Hepatocyte (in vitro differentiated cells): ENCODE measurements around the gene EVA1A. TPM values are rescaled to one million over a fixed set of nuclear protein-coding genes. Genes with fewer than 3 reads are reported as not detected.

Source experiments
- DNase-seq: peaks from one replicate; pipeline ENCODE4 v3.0.0-alpha.2; 2016; ENCODE audit warnings: low spot score
- H2AFZ ChIP-seq: fragments of 200-600 bp; sonication (generic); 2 replicates; pipeline ENCODE4 v1.6.0; 2016; ENCODE audit warnings: antibody characterized with exemption, mild to moderate bottlenecking
- H3K27ac ChIP-seq: fragments of 200-600 bp; sonication (generic); 2 replicates; pipeline ENCODE4 v1.5.1; 2016; ENCODE audit warnings: mild to moderate bottlenecking
- H3K27me3 ChIP-seq: fragments of 200-600 bp; sonication (generic); 2 replicates; pipeline ENCODE4 v1.6.1; 2016
- H3K36me3 ChIP-seq: fragments of 200-600 bp; sonication (generic); replicated peaks from 2 replicates; pipeline ENCODE4 v1.5.1; 2016; ENCODE audit warnings: low read depth; ENCODE audit not compliant: insufficient read depth
- H3K4me1 ChIP-seq: fragments of 200-600 bp; sonication (generic); 2 replicates; pipeline ENCODE4 v1.5.1; 2016; ENCODE audit warnings: mild to moderate bottlenecking, moderate library complexity; ENCODE audit not compliant: insufficient read depth
- H3K4me2 ChIP-seq: fragments of 200-600 bp; sonication (generic); 2 replicates; pipeline ENCODE4 v1.6.0; 2016
- H3K4me3 ChIP-seq: fragments of 200-600 bp; sonication (generic); 2 replicates; pipeline ENCODE4 v1.5.1; 2016; ENCODE audit warnings: mild to moderate bottlenecking
- H3K79me2 ChIP-seq: fragments of 200-600 bp; sonication (generic); 2 replicates; pipeline ENCODE4 v1.6.0; 2017; ENCODE audit warnings: mild to moderate bottlenecking
- H3K9me2 ChIP-seq: fragments of 200-600 bp; sonication (generic); replicated peaks from 2 replicates; pipeline ENCODE4 v1.6.0; 2017; ENCODE audit warnings: mild to moderate bottlenecking; ENCODE audit not compliant: insufficient read depth
- H3K9me3 ChIP-seq: fragments of 200-600 bp; sonication (generic); 2 replicates; pipeline ENCODE4 v1.5.1; 2016; ENCODE audit warnings: low read depth, mild to moderate bottlenecking
- H4K20me1 ChIP-seq: fragments of 200-600 bp; sonication (generic); 2 replicates; pipeline ENCODE4 v1.6.0; 2016; ENCODE audit warnings: mild to moderate bottlenecking; ENCODE audit not compliant: insufficient read depth, poor library complexity, severe bottlenecking
- EZH2 ChIP-seq: fragments of 200-600 bp; sonication (generic); IDR thresholded peaks from 2 replicates; pipeline ENCODE4 v1.6.1; 2016; ENCODE audit warnings: antibody characterized with exemption, mild to moderate bottlenecking, borderline replicate concordance
- EZH2phosphoT487 ChIP-seq: fragments of 200-600 bp; sonication (generic); IDR thresholded peaks from one replicate; pipeline ENCODE4 v1.6.1; 2018; ENCODE audit warnings: antibody characterized with exemption, mild to moderate bottlenecking, low read depth, moderate library complexity; ENCODE audit not compliant: unreplicated experiment, severe bottlenecking
- WGBS: methylation state at CpG from one replicate; pipeline ENCODE4 v1.1.6; 2016; ENCODE audit warnings: low lambda C conversion rate; ENCODE audit errors: missing lambda C conversion rate; 5-methylcytosine and 5-hydroxymethylcytosine counted together
- polyA plus RNA-seq: library from polyadenylated mRNA; unstranded; fragments of >200 nt; fragmentation: Nextera tagmentation; extraction: Ambion mirVana; gene quantifications from 2 replicates; pipeline ENCODE4 v1.2.1, GENCODE V29; 2016
- total RNA-seq: library from RNA; depleted of rRNA; stranded (reverse); fragments of >200 nt; gene quantifications from 2 replicates; pipeline ENCODE4 v1.2.3, GENCODE V29; 2014
- TF ChIP-seq, protein P1 (sequence below): fragments of 200-600 bp; sonication (generic); IDR thresholded peaks from 2 replicates; pipeline ENCODE4 v1.5.1; 2016; ENCODE audit warnings: antibody characterized with exemption, mild to moderate bottlenecking; ENCODE audit not compliant: poor library complexity

The EVA1A gene
- total and polyA plus RNA-seq, 2 experiments from 2014 or later: 15.3 to 30.8 TPM

DNA sequence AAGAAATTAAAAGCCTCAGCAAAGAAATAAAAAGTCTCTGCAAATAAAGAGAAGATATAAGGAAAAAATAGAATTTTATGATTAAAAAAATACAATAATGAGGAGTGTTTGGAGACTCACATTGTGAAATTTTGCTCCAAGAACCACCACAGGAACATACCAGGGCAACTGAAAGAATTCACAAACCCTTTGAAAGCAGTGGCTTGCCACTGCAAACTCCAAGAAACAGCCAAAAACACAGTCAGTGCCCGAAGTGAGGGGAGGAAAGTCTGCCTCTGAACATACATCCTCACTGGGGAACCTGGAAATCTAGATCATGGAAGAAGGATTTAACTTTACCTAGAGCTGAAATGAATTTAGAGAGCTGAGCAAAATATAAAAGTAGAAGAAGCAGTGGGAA, 33.1 kb downstream of the EVA1A start:
- no peak for DNase-seq
- no peaks in the 10 kb centered on the region for H3K9me2 ChIP-seq

DNA sequence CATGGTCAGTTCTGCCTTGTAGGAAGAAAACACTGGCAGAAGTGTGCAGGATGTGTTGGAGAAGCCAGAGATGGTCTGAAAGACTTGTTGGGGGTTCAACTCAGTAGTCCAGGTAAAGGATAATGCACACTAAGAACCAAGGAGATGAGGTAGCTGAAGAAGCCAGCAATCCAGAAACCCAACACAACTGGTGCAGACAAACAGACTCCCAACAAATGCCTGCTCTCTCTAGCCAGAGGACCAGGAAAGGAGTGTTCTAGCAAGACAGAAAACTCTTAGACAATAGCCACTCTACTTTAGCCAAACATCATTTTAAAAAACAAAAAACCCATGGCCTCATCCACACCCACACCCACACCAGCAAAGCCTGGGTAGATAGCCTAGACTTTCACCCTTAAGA, 33.9 kb downstream of the EVA1A start:
- H2AFZ ChIP-seq: no peak overlapping the region
- H3K79me2 ChIP-seq: peaks cover 22% of the 10 kb centered on the region
- H4K20me1 ChIP-seq: no peaks in the 10 kb centered on the region
- DNase-seq: no peak
- H3K27ac ChIP-seq: no peak overlapping the region
- H3K27me3 ChIP-seq: no peaks in the 10 kb centered on the region
- H3K9me3 ChIP-seq: no peaks in the 10 kb centered on the region
- TF ChIP-seq EZH2 (no peak), EZH2phosphoT487 (no peak)
- TF ChIP-seq, protein P1, sequence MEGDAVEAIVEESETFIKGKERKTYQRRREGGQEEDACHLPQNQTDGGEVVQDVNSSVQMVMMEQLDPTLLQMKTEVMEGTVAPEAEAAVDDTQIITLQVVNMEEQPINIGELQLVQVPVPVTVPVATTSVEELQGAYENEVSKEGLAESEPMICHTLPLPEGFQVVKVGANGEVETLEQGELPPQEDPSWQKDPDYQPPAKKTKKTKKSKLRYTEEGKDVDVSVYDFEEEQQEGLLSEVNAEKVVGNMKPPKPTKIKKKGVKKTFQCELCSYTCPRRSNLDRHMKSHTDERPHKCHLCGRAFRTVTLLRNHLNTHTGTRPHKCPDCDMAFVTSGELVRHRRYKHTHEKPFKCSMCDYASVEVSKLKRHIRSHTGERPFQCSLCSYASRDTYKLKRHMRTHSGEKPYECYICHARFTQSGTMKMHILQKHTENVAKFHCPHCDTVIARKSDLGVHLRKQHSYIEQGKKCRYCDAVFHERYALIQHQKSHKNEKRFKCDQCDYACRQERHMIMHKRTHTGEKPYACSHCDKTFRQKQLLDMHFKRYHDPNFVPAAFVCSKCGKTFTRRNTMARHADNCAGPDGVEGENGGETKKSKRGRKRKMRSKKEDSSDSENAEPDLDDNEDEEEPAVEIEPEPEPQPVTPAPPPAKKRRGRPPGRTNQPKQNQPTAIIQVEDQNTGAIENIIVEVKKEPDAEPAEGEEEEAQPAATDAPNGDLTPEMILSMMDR: no peak
- H3K4me1 ChIP-seq: no peaks in the 10 kb centered on the region
- no peak overlapping the region for H3K4me3 ChIP-seq
- no peaks in the 10 kb centered on the region for H3K9me2 ChIP-seq
- H3K4me2 ChIP-seq: no peak overlapping the region
- no peaks in the 10 kb centered on the region for H3K36me3 ChIP-seq

More for the DNA sequence above, 33.1 kb downstream of the EVA1A start:
- Histone ChIP-seq H3K36me3 (no peaks in the 10 kb centered on the region), H3K79me2 (peaks cover 22% of the 10 kb centered on the region), H3K9me3 (no peaks in the 10 kb centered on the region), H4K20me1 (no peaks in the 10 kb centered on the region), H3K4me3 (no peak overlapping the region), H3K27ac (no peak overlapping the region), H2AFZ (no peak overlapping the region), H3K4me1 (no peaks in the 10 kb centered on the region), H3K4me2 (no peak overlapping the region), H3K27me3 (no peaks in the 10 kb centered on the region)
- TF ChIP-seq EZH2phosphoT487 (no peak), EZH2 (no peak)
- TF ChIP-seq, protein P1: no peak
- WGBS: 84% methylated on average over 1 of the region's 1 CpG

DNA sequence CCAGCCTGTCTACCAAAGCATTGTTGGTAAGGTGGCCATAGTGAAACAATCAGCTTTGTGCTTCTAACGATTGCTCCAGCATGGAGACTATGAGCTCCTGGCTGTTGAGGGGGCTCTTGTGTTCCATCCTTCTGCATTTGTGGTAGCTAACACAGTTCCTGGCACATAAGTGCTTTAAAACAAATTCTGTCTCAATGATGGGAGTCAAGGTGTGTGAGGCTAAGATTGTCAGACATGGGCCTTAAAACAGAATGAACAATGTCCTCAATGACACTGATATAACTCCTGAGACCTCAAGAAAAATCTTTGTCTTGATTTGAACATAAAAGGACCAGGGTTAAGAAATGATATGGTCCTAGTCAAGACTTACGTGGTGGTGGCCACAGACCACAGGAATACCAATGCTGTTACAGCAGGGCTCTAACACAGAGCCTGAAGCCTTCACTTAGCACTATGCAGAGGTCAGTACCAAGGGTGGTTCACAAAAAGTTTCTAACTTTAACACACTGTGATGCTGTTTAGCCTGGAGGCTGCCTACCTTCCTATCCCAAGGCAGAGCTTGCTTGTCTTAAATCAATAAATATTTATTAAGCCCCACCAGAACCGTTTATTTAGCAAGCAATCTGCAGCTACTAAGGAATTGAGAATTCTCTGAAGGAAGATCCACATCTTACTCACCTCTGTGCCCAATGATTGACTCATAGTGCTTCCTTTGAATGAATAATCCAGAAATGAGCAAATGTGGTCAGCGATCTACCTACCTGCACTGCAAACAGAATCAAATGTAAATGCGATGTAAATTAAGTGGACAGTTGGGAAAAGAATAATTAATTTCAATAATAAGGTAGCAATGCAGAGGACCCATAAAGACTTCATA, 35.1 kb downstream of the EVA1A start:
- H2AFZ ChIP-seq: no peak overlapping the region
- TF ChIP-seq EZH2: no peak
- no peak for TF ChIP-seq EZH2phosphoT487
- TF ChIP-seq, protein P1: no peak
- WGBS: 96% methylated on average over 5 of the region's 5 CpGs
- H3K36me3 ChIP-seq: no peaks in the 10 kb centered on the region
- H4K20me1 ChIP-seq: no peaks in the 10 kb centered on the region
- H3K4me2 ChIP-seq: no peak overlapping the region
- H3K27me3 ChIP-seq: no peaks in the 10 kb centered on the region
- no peak overlapping the region for H3K4me3 ChIP-seq
- H3K27ac ChIP-seq: no peak overlapping the region
- no peak for DNase-seq
- H3K9me3 ChIP-seq: no peaks in the 10 kb centered on the region
- H3K79me2 ChIP-seq: peaks cover 15% of the 10 kb centered on the region
- H3K4me1 ChIP-seq: peaks cover 7% of the 10 kb centered on the region
- H3K9me2 ChIP-seq: no peaks in the 10 kb centered on the region
